Spleen (tissue), 7 donors: ENCODE data around the gene GAB3.

ENCODE experiments used
- CTCF ChIP-seq, 11 experiments: fragments of 200-600 bp in 7 of 11; fragments of 450-650 bp in 4 of 11; sonication (generic) in 4 of 11; IDR thresholded peaks in 8 of 11; conservative IDR thresholded peaks in 3 of 11; 1 replicate in 7 of 11; 2 replicates in 4 of 11; pipeline versions ENCODE4 v1.4.0 to v1.8.0; 2016 to 2021; ENCODE audit warnings: antibody characterized with exemption in 11 of 11, inconsistent platforms in 4 of 11, mild to moderate bottlenecking in 1 of 11
- POLR2A ChIP-seq, 3 donors: fragments of 450-650 bp; IDR thresholded peaks; one replicate each; pipeline ENCODE4 v1.5.1; 2017; ENCODE audit warnings: antibody characterized with exemption in 3 of 3, mild to moderate bottlenecking in 1 of 3
- donor health status: DM: no; HTN: no; CAD: no; lungs with moderate emphysema.
- donor health status: DM: no; HTN: no; CAD: no.
- donor health status: DM: no; HTN: no; CAD: no.

- TF ChIP-seq CTCF (IDR thresholded peaks at IDR 0.05 in 8 of 11, conservative IDR thresholded peaks at IDR 0.05 in 3 of 11) = no peak
- no peak for TF ChIP-seq POLR2A (IDR thresholded peaks at IDR 0.05)
Measured at GRCh38 chrX:154730253-154730891, 20.5 kb downstream of the GAB3 start.
